Measurements from ENCODE around the gene LGALS7. TPM values are rescaled to one million over a fixed set of nuclear protein-coding genes. Genes with fewer than 3 reads are reported as not detected.
"Not testable (repeated sequence)": the region's sequence is repeated elsewhere in the genome, so short reads cannot be mapped to it uniquely, and the experiment has no call there.

Gene LGALS7
- total RNA-seq, 2 donors from 2014 or later = not detected

DNA sequence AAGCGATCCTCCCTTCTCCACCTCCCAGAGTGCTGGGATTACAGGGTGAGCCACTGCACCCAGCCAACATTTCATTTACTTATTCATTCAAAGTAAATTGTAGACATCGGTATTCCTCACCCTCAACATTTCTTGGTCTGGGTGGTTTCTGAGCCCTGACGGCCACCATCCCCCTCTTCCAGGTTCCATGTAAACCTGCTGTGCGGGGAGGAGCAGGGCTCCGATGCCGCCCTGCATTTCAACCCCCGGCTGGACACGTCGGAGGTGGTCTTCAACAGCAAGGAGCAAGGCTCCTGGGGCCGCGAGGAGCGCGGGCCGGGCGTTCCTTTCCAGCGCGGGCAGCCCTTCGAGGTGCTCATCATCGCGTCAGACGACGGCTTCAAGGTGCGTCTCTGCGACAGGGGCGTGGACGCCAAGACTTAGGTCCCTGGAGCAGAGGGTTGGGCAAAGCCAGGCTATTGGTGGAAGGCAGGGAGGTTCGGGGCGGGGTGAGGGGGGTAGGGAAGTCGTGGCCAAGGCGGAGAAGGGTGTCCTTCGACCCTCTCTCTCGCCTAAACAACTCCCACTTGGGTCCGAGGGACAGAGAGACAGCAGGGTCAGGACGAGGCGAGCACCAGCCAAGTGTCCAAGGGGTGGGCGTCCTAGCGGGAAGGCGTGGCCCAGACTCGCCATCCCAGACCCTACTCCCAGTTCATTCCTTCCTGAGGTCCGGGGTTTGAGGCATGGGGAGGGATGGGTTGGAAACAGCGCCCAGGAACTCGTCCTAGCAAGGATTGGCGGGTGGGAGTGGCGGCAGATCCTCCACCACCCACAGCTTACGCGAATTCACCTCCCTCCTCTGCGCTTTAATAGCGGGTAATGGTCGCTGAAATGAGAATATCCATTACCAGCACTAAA is 17.4 kb upstream of the LGALS7 start:
- H3K27ac ChIP-seq; H3K4me1 ChIP-seq (replicated peaks); H3K36me3 ChIP-seq; H3K4me3 ChIP-seq; H3K9me3 ChIP-seq; intact Hi-C loops (cut with DNase I); H3K27me3 ChIP-seq (replicated peaks; ENCODE audit: insufficient read depth); DNase-seq (ENCODE audit: low spot score): not testable (repeated sequence)
- 45% methylated on average over 21 of the region's 49 CpGs for WGBS

DNA sequence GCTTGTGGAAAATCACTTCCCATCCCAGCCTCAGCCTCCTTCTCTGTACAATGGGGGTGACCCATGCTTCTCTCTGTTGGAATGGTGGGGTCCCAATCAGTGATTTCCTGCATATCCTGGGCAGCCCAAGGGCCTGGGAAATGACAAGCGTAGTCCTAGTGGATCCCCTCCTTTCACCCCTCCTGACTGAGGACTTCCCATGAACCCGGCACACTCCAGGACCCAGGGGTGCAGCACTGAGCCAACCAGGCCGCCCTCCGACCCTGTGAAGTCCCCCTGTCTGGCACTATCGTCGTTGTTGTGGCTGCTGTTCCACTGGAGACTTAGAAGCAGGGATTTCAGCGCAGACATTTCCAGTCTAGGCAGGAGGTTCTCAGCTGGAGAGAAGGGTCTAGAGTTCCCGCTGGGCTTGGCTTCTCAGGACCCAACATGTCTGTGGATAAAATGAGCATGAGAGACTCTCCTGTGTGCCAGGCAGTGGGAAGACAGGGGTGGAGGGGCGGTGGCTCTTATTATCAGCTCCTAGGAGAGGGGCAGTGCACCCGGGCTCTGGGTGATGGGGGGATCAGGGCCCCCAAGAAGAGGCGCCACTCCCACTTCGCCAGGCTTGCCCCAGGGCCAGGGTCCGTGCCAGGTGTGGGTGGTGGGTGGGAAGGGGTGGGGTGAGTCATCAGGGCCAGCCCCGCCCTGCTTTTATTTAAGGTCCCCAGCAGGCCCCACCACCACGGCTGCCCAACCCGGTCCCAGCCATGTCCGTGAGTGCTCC is 15.3 kb upstream of the LGALS7 start, which contains the start of gene LGALS7B:
Gene LGALS7B, plus strand, starts transcription at position 723 of the 766 bp plus-strand sequence. Its CDS starts 27 bp downstream, at position 750.
- intact Hi-C loops (cut with DNase I) = no loop called here
- no peak within 1 kb of the TSS for H3K4me3 ChIP-seq
- H3K9me3 ChIP-seq = no peaks in the 10 kb centered on the region
- 38% methylated on average over 9 of the region's 17 CpGs for WGBS
- H3K36me3 ChIP-seq = no peaks in the 10 kb centered on the region
- TF ChIP-seq POLR2AphosphoS5 (IDR thresholded peaks at IDR 0.05) = no peak
- no peak for TF ChIP-seq POLR2A (IDR thresholded peaks at IDR 0.05)
- TF ChIP-seq, protein P1, sequence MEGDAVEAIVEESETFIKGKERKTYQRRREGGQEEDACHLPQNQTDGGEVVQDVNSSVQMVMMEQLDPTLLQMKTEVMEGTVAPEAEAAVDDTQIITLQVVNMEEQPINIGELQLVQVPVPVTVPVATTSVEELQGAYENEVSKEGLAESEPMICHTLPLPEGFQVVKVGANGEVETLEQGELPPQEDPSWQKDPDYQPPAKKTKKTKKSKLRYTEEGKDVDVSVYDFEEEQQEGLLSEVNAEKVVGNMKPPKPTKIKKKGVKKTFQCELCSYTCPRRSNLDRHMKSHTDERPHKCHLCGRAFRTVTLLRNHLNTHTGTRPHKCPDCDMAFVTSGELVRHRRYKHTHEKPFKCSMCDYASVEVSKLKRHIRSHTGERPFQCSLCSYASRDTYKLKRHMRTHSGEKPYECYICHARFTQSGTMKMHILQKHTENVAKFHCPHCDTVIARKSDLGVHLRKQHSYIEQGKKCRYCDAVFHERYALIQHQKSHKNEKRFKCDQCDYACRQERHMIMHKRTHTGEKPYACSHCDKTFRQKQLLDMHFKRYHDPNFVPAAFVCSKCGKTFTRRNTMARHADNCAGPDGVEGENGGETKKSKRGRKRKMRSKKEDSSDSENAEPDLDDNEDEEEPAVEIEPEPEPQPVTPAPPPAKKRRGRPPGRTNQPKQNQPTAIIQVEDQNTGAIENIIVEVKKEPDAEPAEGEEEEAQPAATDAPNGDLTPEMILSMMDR (IDR thresholded peaks at IDR 0.05) = no peak
- no peaks in the 10 kb centered on the region for H3K4me1 ChIP-seq (replicated peaks)
- no peak for DNase-seq (ENCODE audit: low spot score)
- no peak within 1 kb of the TSS for H3K27ac ChIP-seq
- no peaks in the 10 kb centered on the region for H3K27me3 ChIP-seq (replicated peaks; ENCODE audit: insufficient read depth)

DNA sequence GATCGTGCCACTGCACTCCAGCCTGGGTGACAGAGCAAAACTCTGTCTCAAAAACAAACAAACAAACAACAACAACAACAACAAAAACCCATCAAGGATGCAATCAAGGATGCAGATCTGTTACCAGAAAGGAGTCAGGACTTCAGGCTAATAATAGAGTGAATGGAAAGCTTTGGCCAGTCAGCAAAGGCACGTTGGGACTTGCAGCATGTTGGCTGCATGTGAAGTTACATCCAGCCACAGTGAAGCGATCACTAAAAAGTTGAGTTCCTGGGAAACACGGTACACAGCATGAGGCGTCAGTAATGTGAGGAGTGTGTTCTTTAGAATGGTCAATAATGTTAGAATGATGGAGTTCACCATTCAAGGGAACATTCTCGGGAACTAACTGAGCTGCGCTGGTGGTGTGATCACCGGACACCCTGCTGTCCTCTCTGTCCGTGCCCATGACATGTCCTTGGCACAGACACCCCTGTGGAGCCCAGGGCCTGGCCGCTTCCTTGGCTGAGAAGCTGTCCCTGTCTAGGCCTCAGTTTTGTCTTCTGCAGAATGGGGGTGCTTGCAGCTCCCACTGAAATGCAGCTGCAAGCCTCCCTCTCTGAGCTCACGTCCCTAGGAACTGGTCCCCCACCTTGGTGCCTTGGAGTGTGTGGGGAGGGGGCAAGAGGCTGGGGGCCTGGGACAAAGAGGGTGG is 13.4 kb upstream of the LGALS7 start:
- TF ChIP-seq, protein P1 (IDR thresholded peaks at IDR 0.05) = no peak
- no peak for TF ChIP-seq POLR2A (IDR thresholded peaks at IDR 0.05)
- peak; percentile 74 for TF ChIP-seq POLR2AphosphoS5 (IDR thresholded peaks at IDR 0.05)
- no peaks in the 10 kb centered on the region for H3K9me3 ChIP-seq
- no peak overlapping the region for H3K4me3 ChIP-seq
- H3K27me3 ChIP-seq (replicated peaks; ENCODE audit: insufficient read depth) = no peaks in the 10 kb centered on the region
- no peaks in the 10 kb centered on the region for H3K4me1 ChIP-seq (replicated peaks)
- intact Hi-C loops (cut with DNase I) = no loop called here
- H3K27ac ChIP-seq = no peak overlapping the region
- H3K36me3 ChIP-seq = no peaks in the 10 kb centered on the region
- WGBS = 53% methylated on average over 11 of the region's 11 CpGs
- DNase-seq (ENCODE audit: low spot score) = peak; percentile 56

DNA sequence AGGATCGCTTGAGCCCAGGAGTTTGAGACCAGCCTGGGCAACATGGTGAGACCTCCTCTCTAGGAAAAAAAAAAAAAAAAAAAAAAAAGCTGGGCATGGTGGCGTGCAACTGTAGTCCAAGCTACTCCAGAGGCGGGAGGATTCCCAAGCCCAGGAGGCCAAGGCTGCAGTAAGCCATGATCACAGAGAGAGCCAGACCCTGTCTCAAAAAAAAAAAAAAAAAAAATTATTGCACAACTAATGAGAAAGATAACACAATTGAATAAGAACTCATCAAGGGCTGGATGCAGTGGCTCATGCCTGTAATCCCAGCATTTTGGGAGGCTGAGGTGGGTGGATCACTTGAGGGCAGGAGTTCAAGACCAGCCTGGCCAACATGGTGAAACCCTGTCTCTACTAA is 12.7 kb upstream of the LGALS7 start:
- H3K27me3 ChIP-seq (replicated peaks; ENCODE audit: insufficient read depth); intact Hi-C loops (cut with DNase I); H3K27ac ChIP-seq; DNase-seq (ENCODE audit: low spot score); H3K9me3 ChIP-seq; H3K36me3 ChIP-seq; H3K4me1 ChIP-seq (replicated peaks); H3K4me3 ChIP-seq: not testable (repeated sequence)
- WGBS = 100% methylated on average over 3 of the region's 3 CpGs

DNA sequence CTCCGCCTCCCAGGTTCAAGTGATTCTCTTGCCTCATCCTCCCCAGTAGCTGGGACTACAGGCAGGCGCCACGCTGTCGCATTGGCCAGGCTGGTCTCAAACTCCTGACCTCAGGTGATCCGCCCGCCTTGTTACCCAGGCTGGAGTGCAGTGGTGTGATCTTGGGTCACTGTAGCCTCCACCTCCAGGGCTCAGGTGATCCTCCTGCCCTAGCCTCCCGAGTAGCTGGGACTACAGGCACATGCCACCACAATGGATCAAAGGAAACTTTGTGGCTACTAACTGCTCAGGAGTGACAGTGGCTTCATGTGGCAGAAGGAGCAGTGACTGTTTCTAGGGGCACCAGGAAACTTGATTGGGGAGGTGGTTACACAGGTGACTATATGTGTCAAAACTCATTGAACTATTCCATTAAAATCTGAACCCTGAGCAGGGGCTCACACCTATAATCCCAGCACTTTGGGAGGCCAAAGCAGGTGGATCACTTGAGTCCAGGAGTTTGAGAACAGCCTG is 11.9 kb upstream of the LGALS7 start:
- Histone ChIP-seq H3K9me3 (no peaks in the 10 kb centered on the region), H3K4me3 (no peak overlapping the region), H3K4me1 (replicated peaks) (no peaks in the 10 kb centered on the region), H3K27ac (no peak overlapping the region), H3K36me3 (no peaks in the 10 kb centered on the region), H3K27me3 (replicated peaks; ENCODE audit: insufficient read depth) (no peaks in the 10 kb centered on the region)
- WGBS = 96% methylated on average over 7 of the region's 7 CpGs
- intact Hi-C loops (cut with DNase I) = no loop called here
- TF ChIP-seq POLR2A (IDR thresholded peaks at IDR 0.05) (no peak), POLR2AphosphoS5 (IDR thresholded peaks at IDR 0.05) (no peak)
- TF ChIP-seq, protein P1 (IDR thresholded peaks at IDR 0.05) = no peak
- no peak for DNase-seq (ENCODE audit: low spot score)

Data from prostate gland (tissue), 2 donors.